Subcutaneous adipose tissue (tissue), 4 donors: ENCODE data around the gene FGGY. TPM values are rescaled to one million over a fixed set of nuclear protein-coding genes. Genes with fewer than 3 reads are reported as not detected.

Experiments used
- CTCF ChIP-seq: fragments of 450-650 bp; IDR thresholded peaks from one replicate; pipeline ENCODE4 v1.5.1; 2016; ENCODE audit warnings: low read depth, mild to moderate bottlenecking, control low read depth, antibody characterized with exemption, moderate library complexity
- total RNA-seq, 4 donors: library from RNA; depleted of rRNA; stranded (reverse); fragments of >200 nt; gene quantifications; one replicate each; pipeline ENCODE4 v1.1.0, GENCODE V29; 2016

The FGGY gene
- total RNA-seq, 4 donors from 2014 or later = 7.8 to 19.2 (median 12.5) TPM

GRCh38 chr1:59752556-59753414 lies 455.9 kb downstream of the FGGY start:
- no peak for TF ChIP-seq CTCF

- TF ChIP-seq CTCF = no peak
Observed at GRCh38 chr1:59755069-59755685, 458.3 kb downstream of the FGGY start.

DNA sequence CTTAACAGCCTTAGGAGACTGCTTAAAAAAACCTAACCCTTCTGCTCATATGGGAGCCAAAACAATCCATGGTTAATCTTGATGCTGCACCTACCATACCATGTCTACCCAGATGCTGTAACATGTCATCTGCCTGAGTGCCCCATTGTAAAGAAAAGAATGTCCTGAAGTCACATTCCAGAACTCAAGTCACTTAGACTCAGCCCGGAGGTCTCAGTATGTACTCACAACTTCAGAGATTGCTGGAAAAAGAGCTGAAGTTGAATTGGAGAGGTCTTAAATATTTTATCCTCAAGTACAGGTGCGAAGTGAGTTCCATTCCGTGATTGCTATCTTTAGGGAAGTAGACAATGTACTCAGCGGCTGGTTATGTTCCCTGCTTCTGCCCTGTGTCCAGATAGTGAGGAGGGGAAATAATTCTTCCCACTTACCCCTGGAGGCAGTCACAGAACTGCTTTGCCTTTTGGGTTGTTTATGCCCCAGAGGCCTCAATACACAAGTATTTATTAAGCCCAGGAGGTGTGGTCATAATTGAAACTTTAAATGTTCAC lies 460.4 kb downstream of the FGGY start:
- no peak for TF ChIP-seq CTCF

GRCh38 chr1:59759156-59759925 lies 462.4 kb downstream of the FGGY start:
- TF ChIP-seq CTCF = no peak

GRCh38 chr1:59761443-59761842 lies 464.5 kb downstream of the FGGY start:
- no peak for TF ChIP-seq CTCF

GRCh38 chr1:59763418-59763817 lies 466.5 kb downstream of the FGGY start:
- no peak for TF ChIP-seq CTCF
